ENCODE results near the gene SPAM1.

DNA sequence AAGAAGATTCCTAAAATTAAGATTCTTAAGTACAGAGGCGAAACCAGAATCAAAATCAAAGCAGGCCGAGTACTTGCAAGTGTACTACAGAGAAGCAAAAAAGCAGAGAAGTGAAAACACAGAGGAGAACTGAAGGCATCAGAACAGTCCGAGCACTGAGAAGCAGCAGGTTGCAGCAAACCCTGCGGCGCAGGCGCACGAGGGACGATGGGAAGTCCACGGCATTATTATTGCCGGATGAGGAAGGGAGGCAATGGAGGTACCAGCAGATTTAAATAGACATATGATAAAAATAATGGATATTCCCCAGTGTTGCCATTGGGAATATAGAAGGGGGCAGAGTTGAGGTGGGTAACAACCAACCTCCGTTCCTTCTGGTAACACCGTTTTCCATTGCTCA, 7.2 kb upstream of the SPAM1 start:
- TF ChIP-seq, protein P1, sequence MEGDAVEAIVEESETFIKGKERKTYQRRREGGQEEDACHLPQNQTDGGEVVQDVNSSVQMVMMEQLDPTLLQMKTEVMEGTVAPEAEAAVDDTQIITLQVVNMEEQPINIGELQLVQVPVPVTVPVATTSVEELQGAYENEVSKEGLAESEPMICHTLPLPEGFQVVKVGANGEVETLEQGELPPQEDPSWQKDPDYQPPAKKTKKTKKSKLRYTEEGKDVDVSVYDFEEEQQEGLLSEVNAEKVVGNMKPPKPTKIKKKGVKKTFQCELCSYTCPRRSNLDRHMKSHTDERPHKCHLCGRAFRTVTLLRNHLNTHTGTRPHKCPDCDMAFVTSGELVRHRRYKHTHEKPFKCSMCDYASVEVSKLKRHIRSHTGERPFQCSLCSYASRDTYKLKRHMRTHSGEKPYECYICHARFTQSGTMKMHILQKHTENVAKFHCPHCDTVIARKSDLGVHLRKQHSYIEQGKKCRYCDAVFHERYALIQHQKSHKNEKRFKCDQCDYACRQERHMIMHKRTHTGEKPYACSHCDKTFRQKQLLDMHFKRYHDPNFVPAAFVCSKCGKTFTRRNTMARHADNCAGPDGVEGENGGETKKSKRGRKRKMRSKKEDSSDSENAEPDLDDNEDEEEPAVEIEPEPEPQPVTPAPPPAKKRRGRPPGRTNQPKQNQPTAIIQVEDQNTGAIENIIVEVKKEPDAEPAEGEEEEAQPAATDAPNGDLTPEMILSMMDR (IDR thresholded peaks at IDR 0.05) = no peak
- TF ChIP-seq POLR2A (IDR thresholded peaks at IDR 0.05) = no peak
- no peak for TF ChIP-seq POLR2AphosphoS5 (IDR thresholded peaks at IDR 0.05)
- no peak for TF ChIP-seq EP300 (IDR thresholded peaks at IDR 0.05; ENCODE audit: low read depth)

Measured in transverse colon (tissue), 4 donors.